Mammary epithelial cell (primary cell): Measurements from ENCODE around the gene HEATR5B.

ENCODE experiments used
- CTCF ChIP-seq, 2 donors: IDR thresholded peaks in 1 of 2; conservative IDR thresholded peaks in 1 of 2; 2 replicates each; pipeline ENCODE4 v1.5.1; 2011 to 2012; ENCODE audit warnings: inconsistent platforms in 2 of 2, low read length in 2 of 2, mild to moderate bottlenecking in 2 of 2, control low read depth in 1 of 2, low read depth in 1 of 2; ENCODE audit not compliant: insufficient read depth in 1 of 2; ENCODE audit errors: extremely low read depth in 1 of 2
- EZH2 ChIP-seq: IDR thresholded peaks from 2 replicates; pipeline ENCODE4 v1.6.1; 2012; ENCODE audit warnings: low read length, inconsistent platforms, borderline replicate concordance

- TF ChIP-seq CTCF (conservative IDR thresholded peaks at IDR 0.05 in 1 of 2, IDR thresholded peaks at IDR 0.05 in 1 of 2; ENCODE audit: extremely low read depth in 1 of 2, insufficient read depth in 1 of 2, low read depth in 1 of 2, low read length in 2 of 2) (no peak), EZH2 (no peak)
Measured at GRCh38 chr2:37104178-37104577, 20.0 kb upstream of the HEATR5B start.
